Ramos (cell line): ENCODE results near the gene LBP.
"Not testable (repeated sequence)": the region's sequence is repeated elsewhere in the genome, so short reads cannot be mapped to it uniquely, and the experiment has no call there.

Source experiments
- in situ Hi-C: fragments of 300-500 bp; cut with MboI; formaldehyde crosslinking; loops from one replicate; pipeline ENCODE4 v1.14.3; 2022; ENCODE audit warnings: low sequenced_read_pairs; ENCODE audit not compliant: unreplicated experiment

The LBP gene, protein sequence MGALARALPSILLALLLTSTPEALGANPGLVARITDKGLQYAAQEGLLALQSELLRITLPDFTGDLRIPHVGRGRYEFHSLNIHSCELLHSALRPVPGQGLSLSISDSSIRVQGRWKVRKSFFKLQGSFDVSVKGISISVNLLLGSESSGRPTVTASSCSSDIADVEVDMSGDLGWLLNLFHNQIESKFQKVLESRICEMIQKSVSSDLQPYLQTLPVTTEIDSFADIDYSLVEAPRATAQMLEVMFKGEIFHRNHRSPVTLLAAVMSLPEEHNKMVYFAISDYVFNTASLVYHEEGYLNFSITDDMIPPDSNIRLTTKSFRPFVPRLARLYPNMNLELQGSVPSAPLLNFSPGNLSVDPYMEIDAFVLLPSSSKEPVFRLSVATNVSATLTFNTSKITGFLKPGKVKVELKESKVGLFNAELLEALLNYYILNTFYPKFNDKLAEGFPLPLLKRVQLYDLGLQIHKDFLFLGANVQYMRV

DNA sequence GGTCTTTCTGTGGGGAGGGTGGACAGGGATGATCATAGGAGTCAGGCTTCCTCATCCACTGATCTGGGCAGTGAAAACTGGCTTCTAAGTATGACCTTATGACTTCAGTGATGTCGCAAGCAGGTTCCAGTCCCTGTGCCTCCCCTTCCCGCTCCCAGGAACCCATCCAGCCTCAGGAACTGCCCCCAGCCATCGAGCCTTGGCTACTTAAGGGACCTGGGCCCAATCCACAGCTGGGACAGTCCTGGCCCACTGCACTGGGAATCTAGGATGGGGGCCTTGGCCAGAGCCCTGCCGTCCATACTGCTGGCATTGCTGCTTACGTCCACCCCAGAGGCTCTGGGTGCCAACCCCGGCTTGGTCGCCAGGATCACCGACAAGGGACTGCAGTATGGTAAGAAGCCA lies at the start of gene LBP:
Gene LBP (plus strand): TSS at position 236 of the 405 bp plus-strand sequence. CDS start 35 bp downstream, at position 271.
- in situ Hi-C loops = no loop called here

DNA sequence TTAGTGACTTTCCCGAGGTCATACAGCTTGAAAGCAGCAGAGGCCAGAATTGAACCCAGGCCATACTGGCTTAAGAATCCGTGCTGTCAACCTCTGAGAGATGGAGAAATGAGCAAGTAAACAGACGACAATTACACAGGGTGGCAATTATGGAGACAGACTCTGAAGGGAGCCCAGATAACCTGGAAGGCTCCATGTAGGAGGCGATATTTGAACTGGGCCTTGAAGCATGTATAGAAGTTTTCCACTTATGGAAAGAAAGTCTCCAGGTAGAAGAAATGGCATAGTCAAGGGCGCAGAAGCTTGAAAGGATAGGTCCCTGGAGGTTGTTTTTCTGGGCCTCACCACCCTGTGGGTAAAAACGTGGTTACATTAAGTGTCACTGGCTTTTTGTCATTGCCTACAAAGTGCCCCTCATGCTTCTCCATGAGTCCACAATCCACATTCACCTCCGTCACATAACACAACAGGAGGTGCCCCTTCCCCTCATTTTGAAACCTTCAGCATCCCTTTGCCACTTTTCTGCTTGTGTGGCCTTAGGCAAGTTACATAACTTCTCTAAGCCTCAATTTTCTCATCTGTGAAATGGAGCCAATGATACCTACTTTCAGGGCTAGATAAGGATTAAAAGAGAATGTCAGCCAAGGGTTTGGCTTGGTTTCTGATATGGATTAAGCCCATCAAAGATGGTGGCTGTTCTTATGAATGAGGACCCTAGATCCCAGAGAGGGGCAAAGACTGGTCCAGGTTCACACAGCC lies 48.2 kb upstream of the LBP start:
- in situ Hi-C loops = no loop called here

DNA sequence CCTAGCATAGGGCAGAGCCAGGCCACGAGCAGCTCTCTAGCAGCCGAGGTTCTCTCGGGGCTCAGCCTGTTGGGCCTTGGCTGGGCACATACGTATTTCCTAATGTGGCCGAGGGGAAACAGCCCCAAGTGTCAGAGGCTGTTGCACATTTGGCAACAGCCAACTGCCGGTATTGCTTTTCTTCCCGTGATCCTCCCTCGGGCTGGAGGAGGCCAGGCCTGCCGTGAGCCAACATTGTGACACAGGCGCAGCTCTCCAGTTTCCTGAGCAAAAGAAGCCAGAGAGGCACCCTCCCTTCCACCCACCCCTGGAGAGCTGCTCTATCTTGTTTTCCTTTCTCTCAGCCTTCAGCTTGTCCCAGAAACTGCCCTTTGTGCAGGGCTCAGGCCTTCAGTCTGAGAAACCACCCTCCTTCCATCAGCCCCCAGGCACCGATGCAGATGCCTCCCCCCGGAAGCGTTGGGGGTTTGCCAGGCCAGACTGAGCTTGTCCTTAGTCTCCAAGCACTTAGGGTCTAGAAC lies 47.5 kb upstream of the LBP start:
- in situ Hi-C loops = no loop called here

DNA sequence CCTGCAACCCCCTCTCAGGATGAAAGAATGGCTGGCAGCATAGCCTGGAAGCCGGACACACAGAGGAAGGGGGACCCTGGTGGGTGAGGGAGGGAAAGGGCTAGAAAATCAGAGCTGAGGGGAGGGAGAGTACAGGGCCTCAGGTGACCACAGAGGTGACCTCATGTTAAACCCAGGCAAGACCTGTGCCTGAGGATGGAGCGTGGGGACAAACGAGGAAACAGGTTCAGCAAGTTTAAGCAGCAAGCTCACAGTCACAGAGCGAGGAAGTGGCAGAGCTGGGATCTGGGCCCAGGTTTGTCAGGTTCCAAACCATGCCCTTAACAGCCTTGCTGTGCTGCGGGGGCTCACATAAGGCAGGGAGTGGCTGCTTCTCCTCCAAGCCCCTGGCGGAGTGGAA lies 46.3 kb upstream of the LBP start:
- in situ Hi-C loops = no loop called here

DNA sequence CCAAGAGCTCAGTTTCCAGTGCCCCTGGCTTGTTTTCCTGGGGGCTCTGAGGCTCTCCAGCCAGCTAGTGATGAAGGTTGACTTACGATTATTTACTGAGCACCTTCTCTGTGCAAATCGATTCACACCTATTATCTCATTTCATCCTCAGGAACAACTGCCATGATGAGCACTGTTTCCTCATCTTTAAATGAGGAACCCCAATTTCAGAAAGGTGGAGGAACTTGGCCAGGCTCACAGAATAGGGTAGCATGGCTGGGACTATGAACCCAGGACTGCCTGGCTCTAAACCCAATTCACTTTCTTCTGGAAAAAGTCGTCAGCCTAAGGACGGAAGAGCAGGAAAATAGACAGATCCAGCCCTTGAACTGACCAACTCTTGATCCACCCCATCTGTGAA lies 45.8 kb upstream of the LBP start:
- in situ Hi-C loops = no loop called here

DNA sequence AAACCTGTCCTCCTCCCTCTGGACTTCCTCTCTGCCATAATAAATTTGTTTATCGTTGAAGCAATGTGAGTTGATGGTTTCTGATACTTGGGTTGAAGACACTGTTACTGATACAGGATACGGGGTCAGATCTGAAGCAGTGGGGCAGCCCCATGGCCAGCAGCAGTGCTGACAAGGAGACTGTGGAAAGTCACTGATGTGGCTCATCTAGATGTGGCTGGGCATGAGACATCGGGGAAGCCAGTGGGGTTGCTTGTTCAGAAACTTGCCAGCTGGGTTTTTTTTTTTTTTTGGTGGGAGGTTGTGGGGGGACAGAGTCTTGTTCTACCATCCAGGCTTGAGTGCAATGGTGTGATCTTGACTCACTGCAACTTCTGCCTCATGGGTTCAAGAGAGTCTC lies 45.0 kb upstream of the LBP start:
- in situ Hi-C loops = no loop called here

DNA sequence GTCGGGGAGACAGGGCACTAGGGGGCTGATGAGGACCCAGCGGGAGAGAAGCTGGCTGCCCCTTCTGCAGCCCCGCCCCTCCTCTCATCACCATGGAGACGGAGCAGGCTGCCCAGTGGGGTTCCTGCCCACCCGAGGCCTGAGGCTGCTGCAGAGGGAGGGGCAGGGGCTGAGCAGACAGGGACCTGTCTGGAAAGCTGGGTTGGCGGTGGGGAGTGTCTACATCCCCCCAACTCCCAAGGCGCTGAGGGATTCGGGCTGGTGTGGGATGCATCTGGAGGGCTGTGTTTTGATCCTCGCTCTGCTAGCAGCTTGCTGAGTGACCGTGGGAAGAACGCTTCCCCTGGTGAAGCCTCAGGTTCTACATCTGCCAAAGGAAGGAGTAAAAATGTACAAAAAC lies 43.5 kb upstream of the LBP start:
- in situ Hi-C loops = no loop called here

DNA sequence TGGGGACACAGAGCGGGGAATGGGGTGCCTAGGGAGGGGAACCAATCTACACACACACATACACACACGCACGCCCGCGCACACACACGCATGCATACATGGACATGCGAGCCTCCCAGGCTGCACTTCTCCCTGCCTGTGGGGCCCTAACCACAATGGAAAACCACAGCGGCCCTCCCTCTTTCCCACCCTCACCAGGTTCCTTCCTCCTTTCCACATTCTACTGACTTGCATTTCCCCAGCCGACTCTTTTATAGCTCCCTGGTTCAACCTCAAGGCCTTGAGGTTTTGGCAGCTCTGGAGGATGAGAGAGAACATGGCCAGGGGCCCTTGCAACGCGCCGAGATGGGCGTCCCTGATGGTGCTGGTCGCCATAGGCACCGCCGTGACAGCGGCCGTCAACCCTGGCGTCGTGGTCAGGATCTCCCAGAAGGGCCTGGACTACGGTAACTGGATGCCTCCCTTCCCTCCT lies 42.3 kb upstream of the LBP start, which contains the start of gene BPI:
Gene BPI (plus strand): TSS at position 249 of the 472 bp plus-strand sequence. CDS start 68 bp downstream, at position 317.
- in situ Hi-C loops = no loop called here

DNA sequence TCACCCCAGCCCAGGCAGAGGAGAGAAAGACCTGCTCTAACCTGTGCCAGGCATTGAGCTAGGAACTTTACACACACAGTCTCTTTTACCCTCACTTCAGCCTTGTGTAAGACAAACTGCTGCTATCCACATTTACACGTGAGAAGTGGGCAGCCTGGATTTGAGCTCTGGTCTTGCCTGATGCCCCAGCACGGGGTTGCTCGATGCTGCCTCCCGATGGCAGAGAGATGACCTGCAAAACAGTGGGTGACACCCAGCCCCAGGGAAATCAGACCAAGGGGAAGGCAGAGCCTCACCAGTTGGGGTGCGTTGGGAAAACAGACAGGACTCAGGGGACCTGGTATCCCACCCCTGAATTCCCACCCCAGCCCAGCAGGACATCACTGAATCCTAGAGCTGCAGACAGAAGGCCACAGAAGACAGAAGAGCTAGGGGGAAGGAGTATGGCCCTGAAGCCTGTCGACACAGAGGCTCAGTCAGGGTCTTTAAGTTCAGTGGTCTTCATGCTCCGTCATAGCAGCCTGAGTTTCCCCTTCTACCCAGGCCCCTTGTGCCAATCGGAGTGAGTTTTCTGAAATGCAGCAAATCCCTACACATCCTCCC lies 41.3 kb upstream of the LBP start:
- in situ Hi-C loops = no loop called here

DNA sequence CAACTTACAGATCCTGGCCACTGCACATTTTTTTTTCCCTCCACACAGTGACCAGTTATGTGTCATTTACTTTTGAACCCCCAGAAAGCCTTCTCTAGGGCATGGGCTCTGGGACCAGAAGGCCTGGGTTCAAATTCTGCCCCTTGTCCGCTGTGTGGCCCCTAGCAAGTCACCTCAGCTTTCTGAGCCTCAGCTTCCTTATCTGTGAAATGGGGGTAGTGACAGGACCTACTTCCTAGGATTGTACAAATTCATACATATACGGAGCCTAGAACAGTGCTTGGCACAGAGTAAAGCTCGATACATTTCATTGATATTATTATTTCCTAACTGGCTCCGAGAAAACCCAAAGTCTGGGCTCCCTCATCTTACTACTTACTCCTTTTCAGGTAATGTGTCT lies 40.7 kb upstream of the LBP start:
- in situ Hi-C loops = no loop called here

DNA sequence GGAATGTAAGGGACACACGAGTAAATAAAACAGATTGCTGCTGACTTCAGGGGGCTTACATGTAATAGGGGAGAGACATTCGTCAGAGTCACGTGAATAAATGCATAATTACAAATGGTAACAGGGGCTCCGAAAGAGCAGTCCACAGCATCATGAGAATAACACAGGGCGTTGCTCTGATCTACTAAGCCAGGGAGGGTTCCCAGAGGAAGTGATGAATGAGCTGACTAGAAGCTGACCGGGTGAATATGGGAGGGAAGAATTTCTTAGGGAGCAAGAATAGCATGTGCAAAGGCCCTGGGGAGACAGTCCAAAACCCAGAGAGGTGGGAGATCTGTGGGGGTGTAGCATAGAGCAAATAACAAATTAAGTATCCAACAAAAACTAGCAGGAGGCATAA lies 39.9 kb upstream of the LBP start:
- in situ Hi-C loops = no loop called here

DNA sequence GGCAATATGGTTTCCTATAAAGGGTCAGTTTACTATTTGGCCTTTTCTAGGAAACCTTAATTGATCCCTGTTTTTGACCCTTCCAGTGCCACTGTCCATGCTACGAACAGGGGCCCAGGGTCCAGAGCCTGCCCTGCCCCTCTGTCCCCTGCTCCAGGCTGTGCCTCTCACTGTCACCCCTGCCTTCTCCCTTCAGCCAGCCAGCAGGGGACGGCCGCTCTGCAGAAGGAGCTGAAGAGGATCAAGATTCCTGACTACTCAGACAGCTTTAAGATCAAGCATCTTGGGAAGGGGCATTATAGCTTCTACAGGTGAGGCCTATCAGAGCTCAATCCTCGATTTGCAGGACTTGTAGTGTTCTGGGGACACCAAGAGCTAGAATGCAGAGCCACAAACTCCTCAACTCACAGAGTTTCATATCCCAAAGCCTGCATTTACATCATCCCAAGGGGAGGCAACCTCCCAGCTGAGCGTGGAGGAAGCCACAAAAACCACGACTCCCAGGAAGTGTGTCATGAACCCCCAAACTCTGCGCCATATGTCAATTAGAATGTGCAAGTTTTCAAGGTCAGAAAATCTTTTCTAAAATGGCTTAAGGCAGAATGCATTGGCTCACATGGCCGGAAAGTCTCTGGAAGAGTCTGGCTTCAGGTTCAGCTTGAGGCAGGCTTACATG lies 38.8 kb upstream of the LBP start:
- in situ Hi-C loops = no loop called here

DNA sequence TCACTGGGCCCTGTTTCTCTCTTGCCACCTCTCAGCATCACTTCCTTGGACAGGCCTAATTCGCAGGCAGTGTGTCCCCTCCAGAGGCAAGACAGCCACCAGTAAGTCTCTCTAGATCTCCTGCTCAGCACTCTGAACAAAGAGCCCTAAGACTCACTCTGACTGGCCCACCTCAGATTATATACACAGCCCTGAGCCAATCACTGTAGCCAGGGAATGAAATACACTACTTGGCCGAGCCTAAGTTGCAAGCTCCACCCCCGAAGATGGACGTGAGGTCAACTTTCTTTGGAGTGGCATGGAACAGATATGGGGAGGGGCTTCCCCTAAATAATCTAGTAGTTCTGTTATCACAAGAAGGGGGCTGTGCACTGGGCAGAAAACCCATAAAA lies 38.2 kb upstream of the LBP start:
- in situ Hi-C loops = no loop called here

DNA sequence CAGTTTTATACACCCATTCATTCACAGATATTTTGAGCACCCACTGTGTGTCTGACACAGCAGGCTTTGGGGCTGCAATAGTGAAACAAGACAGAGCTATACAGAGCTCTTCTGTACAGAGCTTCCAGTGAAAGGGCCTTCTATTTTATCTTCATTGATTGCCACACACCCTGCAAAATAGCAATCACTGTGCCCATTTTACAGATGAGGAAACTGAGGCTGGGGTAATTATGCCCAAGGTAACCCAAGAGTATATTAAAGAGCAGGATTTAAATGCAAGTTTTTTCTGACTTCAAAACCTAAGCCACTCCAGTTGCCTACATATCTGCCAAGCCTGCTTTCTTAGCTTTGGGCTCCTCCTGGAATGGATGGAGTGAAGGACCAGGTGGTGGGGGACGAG lies 37.8 kb upstream of the LBP start:
- in situ Hi-C loops = no loop called here

DNA sequence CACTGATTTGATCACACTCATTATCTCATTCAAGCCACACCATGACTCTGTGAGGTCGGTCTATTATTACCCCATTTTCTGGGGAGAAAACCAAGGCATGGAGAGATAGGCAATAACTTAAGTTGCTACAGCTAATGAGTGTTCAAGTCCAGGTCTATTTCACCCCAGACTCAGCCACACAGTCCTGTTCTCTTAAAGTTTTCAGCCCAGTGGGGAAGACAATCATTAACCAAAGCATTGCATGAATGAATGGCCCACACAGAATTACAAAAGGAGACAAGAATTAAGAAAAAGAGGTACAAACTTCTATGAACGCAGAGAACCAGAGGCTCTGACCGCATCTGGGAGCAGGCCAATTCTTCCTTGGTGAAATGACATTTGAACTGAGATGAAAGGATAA lies 35.2 kb upstream of the LBP start:
- in situ Hi-C loops = no loop called here

DNA sequence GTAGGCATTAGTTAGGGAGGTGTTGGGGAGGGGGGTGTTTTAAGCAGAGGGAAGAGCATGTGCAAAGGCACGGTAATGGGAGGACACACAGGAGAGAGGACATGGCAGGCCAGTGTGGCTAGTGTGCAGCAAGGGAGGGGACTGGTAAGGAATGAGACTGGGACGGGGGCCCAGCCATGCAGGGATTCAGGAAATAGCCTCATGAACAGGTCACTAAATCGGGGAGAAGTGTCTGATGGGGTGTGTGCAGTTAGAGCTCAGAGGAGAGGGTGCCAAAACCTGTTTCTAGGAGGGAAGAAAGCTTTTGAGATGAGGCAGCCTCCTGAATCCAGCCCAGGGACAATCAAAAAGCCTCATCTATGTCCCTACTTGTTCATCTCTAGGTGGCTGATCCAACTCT lies 34.8 kb upstream of the LBP start:
- in situ Hi-C loops = no loop called here

DNA sequence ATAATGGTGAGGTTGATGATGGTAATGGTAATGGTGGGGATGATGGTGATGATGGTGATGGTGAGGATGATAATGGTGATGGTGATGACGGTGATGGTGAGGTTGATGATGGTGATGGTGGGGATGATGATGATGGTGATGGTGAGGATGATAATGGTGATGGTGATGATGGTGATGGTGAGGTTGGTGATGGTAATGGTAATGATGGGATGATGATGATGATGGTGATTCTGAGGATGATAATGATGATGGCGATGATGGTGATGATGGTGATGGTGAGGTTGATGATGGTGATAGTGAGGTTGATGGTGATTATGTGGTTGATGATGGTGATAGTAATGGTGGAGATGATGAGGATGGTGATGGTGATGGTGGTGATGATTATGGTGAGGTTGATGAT lies 32.6 kb upstream of the LBP start:
- in situ Hi-C loops = no loop called here

DNA sequence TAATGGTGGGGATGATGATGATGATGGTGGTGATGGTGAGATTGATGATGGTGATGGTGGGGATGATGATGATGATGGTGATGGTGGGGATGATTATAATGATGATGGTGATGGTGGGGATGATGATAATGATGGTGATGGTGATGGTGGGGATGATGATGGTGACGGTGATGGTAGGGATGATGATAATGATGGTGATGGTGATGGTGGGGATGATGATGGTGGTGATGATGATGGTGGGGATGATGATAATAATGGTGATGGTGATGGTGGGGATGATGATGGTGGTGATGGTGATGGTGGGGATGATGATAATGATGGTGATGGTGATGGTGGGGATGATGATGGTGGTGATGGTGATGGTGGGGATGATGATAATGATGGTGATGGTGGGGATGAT lies 31.9 kb upstream of the LBP start:
- in situ Hi-C loops = not testable (repeated sequence)

DNA sequence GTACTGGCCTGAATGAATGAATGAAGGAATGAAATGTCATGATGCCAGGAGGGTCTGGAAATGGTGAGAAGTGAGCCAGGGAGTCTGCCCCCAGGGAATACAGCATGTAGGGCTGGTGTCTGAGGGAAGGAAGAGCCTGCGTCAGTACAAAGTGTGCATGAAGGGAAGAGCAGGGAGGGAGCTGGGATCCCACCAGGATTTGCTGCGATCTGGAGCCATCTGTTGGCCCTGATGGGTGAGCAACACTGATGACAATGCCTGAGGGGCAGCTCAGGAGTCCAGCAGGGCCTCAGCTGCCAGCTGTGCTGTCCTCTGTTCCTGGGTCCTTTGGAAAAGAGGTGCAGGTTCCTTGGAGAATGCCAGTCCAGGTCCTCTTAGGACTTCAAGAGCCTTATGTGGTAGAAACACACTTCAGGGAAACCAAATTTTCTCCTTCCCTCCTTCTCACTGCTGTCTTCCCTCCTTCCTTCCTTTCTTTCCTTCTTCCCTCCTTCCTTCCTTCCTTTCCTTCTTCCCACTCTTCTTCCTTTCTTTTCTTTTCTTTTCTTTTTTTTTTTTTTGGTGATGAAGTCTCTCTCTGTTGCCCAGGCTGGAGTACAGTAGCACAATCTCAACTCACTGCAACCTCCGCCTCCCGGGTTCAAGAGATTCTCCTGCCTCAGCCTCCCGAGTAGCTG lies 30.9 kb upstream of the LBP start:
- in situ Hi-C loops = no loop called here

DNA sequence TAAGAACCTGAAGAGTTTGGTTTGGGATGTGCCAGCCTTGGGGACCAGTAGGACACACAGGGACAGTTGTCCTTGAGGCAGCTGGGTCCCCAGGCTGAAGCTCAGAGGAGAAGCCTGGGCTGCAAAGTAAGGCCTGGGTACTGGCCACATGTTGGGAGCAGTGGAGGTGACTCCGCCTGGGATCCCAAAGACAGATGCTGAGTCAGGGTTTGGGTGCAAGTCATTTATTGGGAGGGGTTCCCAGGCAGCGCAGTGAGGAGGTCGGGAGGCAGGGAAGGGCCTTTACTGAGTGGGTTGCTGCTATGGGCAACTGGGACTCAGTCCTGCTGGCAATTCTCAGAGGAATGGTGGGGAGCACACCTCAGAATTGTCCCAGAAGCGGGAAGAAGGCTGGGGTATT lies 29.9 kb upstream of the LBP start:
- in situ Hi-C loops = no loop called here
